G401 (cell line): ENCODE measurements around the gene ZNF423. TPM values are rescaled to one million over a fixed set of nuclear protein-coding genes. Genes with fewer than 3 reads are reported as not detected.

Experiments used
- DNase-seq: peaks from one replicate; pipeline ENCODE4 v3.0.0-alpha.2; 2015; ENCODE audit warnings: low spot score
- in situ Hi-C: cut with HindIII; loops from 2 replicates; pipeline ENCODE4 v1.10.0; 2016; ENCODE audit warnings: low sequenced_read_pairs, mixed read lengths
- total RNA-seq: library from RNA; depleted of rRNA; stranded (reverse); fragments of >200 nt; shearing (Covaris generic); gene quantifications from 2 replicates; pipeline ENCODE4 v1.2.3, GENCODE V29; 2014

The ZNF423 gene
- total RNA-seq, 1 experiment from 2014 or later, result 0.07 TPM

DNA sequence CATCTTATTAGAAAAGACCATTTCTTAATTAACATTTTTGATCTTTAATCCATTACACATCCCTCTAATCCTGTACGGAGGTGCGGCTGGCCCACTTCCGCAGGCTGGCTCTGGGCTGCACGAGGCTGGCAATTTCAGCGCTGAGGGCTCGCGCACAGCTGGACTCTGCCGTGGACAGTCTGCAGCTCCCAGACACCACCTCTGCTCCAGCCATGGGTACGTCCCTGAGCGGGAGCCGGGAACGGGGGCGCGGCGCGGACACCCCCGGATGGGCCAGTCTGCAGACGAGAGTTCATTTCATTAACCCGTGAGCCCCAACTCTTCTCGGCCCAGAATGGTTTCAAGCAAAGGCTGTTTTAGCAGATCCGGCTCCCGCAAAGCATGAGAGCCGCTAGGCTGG is 87.9 kb downstream of the ZNF423 start:
- in situ Hi-C loops, result no loop called here
- no peak for DNase-seq

DNA sequence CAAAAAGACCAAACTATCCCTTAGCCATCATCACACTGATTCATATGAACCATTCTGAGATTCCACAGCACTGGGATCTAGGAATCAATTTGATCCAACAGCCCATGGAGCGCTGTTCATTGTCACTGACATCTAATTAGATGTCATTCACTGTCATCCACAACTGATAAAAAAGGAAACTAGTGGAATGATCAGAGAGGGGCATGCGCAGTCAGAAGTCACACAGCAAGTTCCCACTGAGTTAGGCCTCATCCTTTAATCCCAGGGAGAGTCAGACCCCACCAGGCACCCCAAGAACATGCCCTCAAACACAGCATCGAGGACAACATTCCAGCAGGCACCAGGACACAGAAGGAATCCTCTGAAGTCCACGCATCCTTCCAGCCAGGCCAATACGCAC is 88.5 kb downstream of the ZNF423 start:
- in situ Hi-C loops, result no loop called here
- DNase-seq, result no peak

DNA sequence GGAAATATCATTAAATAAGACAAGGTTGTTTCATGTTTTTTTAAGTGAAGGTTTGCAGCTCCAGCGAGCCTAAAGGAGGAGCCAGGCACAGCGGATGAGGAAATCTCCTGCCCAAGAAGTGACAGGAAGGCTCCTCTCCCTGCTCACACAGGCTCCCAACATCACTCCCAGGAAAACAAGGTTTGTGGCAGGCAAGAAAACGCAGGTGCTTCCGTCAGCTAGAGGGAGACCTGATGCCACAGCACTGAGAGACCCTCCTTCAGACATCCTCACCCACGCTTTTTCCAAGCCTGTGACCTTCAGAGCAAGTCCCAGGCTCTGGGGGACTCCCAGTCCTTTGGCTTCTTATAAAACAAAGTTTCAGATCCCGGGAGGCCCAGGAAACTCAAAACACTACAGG is 89.7 kb downstream of the ZNF423 start:
- no peak for DNase-seq
- in situ Hi-C loops, result no loop called here

DNA sequence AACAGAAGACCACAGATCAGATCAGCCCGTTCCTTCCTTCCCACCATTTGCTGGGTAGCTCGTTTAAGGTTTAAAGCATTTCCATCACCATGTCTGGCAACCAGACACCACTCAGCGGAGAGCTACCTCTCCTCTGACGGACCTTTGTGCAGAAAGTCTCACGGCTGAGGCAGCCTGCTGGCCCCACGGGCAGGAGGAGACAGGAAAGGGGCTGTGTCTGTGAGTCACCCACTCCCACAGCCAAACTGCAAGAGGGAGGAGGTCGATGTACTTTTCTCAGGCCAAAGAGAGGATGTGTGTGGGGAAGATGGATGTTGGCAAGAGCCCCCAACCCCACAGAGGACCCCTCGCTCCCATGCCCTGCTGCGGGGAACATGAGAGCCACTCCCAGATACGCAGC is 92.1 kb downstream of the ZNF423 start:
- no peak for DNase-seq
- in situ Hi-C loops, result no loop called here

GRCh38 chr16:49760815-49761214 is 95.1 kb downstream of the ZNF423 start:
- in situ Hi-C loops, result no loop called here
- DNase-seq, result no peak

DNA sequence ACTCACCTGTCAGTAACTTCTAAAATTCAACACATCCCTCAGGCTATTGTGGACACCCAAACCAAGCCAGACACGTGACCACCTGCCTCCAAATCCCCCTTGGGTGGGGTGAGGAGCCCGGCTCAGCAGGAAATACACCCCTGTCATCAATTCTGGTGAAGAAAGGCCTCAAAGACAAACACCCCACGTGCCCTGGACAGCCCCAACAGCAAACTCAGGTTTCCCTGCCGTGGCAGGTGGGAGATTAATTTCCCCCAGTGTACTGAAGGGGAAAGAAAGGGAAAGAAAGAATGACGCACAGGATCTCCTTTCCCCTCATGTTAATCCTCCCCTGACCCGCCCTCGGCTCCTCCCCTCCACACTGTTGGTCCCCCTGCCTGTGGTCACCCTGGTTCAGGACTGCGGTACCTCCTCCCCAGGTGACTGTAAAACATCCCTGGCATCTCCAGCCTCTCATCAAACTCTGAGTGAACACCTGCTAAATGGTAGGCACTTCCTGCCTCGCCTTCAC is 98.3 kb downstream of the ZNF423 start:
- in situ Hi-C loops, result no loop called here
- no peak for DNase-seq

GRCh38 chr16:49756775-49757558 is 98.9 kb downstream of the ZNF423 start:
- DNase-seq, result no peak
- in situ Hi-C loops, result no loop called here

- DNase-seq, result no peak
- in situ Hi-C loops, result no loop called here
Observed at GRCh38 chr16:49755716-49756505, 100.0 kb downstream of the ZNF423 start.

- DNase-seq, result peak; percentile 41
- in situ Hi-C loops, result no loop called here
Observed at GRCh38 chr16:49755313-49755620, 100.6 kb downstream of the ZNF423 start.

DNA sequence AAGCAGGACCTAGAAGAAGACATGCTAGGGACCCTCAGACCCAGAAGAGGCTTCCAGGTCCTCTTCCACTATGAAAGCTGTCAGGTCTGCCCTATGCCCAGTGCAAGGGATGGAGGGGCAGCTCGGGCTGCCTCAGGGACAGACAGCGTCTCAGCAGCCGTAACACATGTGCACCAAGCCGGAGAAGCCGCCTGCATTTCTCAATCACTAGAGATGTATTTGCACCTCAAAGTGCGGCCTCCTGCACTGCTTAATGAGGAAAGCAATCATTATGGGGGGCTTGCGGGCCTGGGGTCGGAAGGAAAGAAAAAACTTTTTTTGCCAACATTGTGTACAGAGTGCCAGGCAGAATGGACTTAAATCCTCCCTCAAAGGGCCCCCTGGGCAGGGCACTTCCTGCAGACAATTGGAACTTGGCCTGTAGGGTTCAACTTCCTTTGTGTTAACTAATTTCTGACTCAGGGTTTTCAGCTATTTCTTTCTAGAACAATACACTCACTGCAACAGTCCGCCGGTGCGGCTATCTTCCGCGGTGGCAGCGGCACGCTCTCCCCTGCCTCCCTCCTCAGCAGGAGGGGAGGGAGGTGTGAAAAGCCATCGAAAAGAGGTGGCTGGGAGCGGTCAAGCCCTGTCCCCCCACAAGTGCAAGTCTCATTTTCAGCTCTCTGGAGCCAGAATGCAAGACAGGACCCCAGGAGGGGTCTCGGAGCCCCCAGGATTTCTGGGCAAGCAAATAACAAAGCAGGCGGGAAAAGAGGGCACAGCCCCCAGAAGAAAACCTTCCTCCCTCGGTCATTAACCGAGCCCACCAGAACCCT is 101.2 kb downstream of the ZNF423 start:
- in situ Hi-C loops, result no loop called here
- DNase-seq, result no peak

DNA sequence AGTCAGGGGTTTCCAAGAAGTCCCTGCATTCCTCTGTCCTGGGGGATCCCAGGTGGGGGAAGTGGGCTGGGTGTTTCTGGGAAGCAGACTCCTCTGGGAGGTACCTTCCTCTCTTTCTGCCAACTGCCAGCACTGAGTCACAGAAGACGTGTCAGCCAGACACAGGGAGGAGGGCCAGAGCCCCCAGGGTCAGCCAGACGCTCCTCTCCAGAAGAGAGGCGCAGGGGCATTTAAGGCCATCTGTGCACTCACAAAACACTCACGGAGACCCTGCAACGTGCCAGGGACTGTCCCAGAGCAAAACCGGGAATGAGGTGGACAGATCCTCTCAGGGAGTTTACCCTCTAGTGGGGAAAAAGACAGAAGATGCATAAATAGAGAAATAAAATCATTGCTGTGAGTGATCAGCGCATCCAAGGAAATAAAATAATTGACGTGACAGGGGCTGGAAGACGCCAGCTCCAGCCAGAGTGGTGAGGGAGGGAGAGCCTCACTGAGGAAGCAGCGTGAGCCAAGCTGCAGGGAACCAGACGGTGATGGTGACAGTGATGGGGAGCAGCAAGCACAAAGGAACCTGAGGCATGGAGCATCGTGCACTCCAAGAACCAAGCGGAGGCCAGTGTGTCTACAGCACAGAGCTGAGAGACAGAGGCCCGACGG is 105.4 kb downstream of the ZNF423 start:
- DNase-seq, result peak; percentile 70
- in situ Hi-C loops, result no loop called here

GRCh38 chr16:49749816-49750215 is 106.1 kb downstream of the ZNF423 start:
- DNase-seq, result no peak
- in situ Hi-C loops, result no loop called here

- in situ Hi-C loops, result no loop called here
- DNase-seq, result no peak
Observed at GRCh38 chr16:49748322-49748721, 107.6 kb downstream of the ZNF423 start.

GRCh38 chr16:49747654-49748053 is 108.3 kb downstream of the ZNF423 start:
- no peak for DNase-seq
- in situ Hi-C loops, result no loop called here

DNA sequence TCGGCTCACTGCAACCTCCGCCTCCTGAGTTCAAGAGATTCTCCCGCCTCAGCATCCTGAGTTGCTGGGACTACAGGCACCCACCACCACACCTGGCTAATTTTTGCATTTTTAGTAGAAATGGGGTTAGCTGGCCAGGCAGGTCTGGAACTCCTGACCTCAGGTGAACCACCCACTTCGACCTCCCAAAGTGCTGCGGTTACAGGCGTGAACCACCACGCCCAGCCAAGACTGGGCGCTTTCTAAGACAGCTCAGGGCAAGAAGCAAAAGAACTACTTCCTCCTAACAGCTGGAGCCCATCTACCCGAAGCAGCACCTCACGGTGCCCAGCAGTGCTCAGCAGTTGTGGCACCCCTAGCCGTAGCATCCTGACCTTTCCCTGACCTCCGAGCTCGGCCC is 109.4 kb downstream of the ZNF423 start:
- DNase-seq, result no peak
- in situ Hi-C loops, result no loop called here

GRCh38 chr16:49745311-49745747 is 110.6 kb downstream of the ZNF423 start:
- in situ Hi-C loops, result no loop called here
- no peak for DNase-seq

DNA sequence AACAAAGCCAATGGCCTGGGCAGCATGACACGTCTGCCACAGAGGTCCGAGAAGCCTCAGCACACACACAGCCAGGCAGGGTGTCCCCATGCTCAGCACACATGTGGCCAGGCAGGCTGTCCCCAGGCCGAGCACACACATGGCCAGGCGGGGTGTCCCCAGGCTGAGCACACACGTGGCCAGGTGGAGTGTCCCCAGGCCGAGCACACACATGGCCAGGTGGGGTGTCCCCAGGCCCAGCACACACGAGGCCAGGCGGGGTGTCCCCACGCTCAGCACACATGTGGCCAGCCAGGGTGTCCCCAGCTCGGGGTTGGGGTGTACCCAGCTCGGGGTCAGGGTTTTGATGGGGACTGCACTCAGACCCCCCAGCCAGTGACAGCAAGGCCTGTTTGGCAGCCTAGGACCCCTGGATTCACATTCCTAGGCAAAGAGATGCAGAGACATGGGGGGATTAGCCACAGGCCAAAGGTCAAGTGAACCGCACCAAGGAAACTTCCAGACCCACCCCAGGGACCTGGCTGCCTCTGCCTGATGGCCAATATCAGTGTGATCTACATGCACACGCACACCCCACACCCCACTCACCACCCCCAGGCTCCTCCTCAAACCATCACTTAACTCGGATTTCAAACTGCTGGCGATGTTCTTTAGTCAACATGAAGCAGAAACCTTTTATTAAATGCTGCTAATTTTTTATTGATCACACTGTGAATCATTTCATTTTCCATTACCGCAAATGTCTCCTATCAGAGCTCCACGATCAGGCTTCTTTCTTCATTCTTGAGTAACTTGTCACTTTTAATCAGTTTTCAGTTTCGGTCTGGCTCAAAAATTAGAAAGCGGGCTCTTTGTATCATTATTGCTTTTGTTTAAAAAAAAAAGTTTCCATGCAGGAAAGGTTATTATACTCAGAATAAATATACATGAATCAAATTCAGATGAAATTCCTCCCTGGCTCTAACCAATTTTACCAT is 111.4 kb downstream of the ZNF423 start:
- DNase-seq, result no peak
- in situ Hi-C loops, result no loop called here

GRCh38 chr16:49743658-49744057 is 112.3 kb downstream of the ZNF423 start:
- DNase-seq, result no peak
- in situ Hi-C loops, result no loop called here
